Dermis blood vessel endothelial cell (primary cell): ENCODE results near the gene TMEM178B. TPM values are rescaled to one million over a fixed set of nuclear protein-coding genes. Genes with fewer than 3 reads are reported as not detected.

Experiments
- DNase-seq: peaks from one replicate; pipeline ENCODE4 v3.0.0; 2010
- total RNA-seq: library from RNA; depleted of rRNA; stranded (reverse); fragments of >200 nt; gene quantifications from 2 replicates; pipeline ENCODE4 v1.2.3, GENCODE V29; 2014

Gene TMEM178B
- total RNA-seq, 1 donor from 2014 or later, result 0.34 TPM

DNA sequence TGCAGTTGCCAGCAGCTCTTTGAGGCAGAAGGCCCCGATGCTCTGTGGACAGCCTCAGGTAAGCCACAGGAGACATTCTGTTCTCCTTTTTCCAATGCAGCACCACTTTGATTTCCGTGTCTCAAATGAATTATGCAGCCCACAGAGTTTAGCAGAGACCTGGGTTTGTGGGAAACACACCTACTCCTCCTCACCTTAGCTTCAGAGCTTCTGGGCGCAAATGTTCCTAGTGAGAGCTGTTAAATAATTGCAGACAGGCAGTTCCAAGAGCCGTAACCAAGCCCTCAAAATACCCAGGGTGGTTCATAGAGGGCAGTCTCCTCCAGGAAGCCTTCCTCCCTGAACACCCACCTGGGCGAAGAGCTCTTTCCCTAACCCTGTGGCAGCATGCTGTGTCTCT is 408.1 kb downstream of the TMEM178B start:
- DNase-seq, result no peak

GRCh38 chr7:141483044-141483443 is 409.2 kb downstream of the TMEM178B start:
- DNase-seq, result no peak

- DNase-seq, result no peak
Measured at GRCh38 chr7:141484907-141485306, 411.0 kb downstream of the TMEM178B start.

GRCh38 chr7:141486959-141487358 is 413.1 kb downstream of the TMEM178B start:
- no peak for DNase-seq

- no peak for DNase-seq
Measured at GRCh38 chr7:141490474-141490873, 416.6 kb downstream of the TMEM178B start.

DNA sequence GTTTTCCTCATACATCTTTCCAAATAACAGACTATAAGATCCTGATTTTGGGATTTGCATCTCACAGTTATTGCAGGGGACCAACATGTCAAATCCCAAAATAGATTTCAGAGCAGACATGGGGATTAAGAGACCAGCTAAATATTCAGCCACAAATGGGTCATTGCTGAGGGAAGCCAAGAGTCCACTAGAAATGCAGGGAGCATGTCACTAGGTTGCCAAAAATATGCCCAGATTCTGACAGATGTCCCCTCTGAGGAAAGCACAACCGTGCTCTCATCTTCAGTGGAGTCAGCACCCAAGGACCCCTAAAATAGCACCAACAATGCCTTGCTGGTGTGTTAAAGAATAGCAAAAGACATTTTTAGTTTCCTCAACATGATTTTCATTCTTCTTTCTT is 421.2 kb downstream of the TMEM178B start:
- no peak for DNase-seq

DNA sequence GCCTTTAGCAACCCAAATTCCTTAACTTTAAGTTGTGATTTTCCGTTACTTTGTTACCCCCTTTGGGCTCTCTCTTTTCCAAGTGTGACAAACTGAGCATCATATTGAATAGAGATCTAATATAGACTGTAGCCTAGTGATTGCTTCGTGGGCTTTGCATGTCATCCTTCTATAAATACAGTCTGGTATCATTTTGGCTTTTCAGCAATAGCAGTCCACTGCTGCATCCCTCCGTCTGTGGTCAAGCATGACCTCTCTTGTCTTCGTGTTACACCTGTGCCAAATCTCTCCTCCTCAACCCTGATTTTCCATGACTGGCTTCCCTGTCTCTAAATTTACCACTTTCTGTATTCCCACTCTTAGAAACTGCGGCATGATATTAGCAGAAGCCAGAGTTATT is 423.5 kb downstream of the TMEM178B start:
- no peak for DNase-seq

DNA sequence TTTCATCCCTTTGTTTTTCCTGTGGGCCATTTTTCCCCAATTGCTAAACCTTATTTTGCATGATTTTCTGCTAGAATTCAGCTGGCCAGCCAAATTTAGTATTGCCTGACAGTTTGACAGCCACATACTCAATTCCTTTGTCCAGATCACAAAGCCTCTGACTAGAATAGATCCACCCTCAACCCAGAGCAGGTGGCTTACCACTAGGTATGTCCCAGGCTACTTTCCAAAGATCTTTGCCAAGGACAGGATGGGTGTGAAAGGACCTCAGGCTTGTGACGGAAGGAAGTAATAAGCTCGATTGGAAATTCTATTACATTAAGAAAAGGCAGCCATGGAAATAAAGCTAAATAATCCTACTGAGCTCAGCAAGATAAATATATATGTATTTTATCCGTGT is 426.7 kb downstream of the TMEM178B start:
- no peak for DNase-seq

- no peak for DNase-seq
Measured at GRCh38 chr7:141501451-141501850, 427.6 kb downstream of the TMEM178B start.

GRCh38 chr7:141511316-141511675 is 437.4 kb downstream of the TMEM178B start:
- DNase-seq, result no peak

GRCh38 chr7:141511676-141512396 is 438.0 kb downstream of the TMEM178B start:
- no peak for DNase-seq

DNA sequence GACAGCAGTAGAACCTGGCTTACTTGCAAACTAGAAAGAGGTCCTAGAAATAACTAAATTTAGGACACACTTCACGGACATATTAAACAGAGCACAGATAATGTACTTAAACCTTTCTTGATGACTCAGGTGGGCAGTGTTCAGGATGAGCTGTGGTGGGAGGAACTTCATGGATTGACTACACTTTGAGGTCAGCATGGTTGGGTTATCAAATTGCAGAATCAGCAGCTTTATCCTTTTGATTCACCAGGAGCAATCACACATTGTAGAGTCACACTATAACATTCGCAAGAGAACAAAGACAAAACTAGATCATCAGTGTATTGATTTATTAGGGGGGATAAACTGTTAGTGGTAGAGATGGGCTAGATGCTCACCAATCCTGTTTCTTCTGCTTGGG is 438.7 kb downstream of the TMEM178B start:
- DNase-seq, result no peak

- no peak for DNase-seq
Measured at GRCh38 chr7:141513720-141514119, 439.9 kb downstream of the TMEM178B start.

GRCh38 chr7:141515941-141516340 is 442.1 kb downstream of the TMEM178B start:
- no peak for DNase-seq

GRCh38 chr7:141519623-141520022 is 445.8 kb downstream of the TMEM178B start:
- DNase-seq, result no peak

DNA sequence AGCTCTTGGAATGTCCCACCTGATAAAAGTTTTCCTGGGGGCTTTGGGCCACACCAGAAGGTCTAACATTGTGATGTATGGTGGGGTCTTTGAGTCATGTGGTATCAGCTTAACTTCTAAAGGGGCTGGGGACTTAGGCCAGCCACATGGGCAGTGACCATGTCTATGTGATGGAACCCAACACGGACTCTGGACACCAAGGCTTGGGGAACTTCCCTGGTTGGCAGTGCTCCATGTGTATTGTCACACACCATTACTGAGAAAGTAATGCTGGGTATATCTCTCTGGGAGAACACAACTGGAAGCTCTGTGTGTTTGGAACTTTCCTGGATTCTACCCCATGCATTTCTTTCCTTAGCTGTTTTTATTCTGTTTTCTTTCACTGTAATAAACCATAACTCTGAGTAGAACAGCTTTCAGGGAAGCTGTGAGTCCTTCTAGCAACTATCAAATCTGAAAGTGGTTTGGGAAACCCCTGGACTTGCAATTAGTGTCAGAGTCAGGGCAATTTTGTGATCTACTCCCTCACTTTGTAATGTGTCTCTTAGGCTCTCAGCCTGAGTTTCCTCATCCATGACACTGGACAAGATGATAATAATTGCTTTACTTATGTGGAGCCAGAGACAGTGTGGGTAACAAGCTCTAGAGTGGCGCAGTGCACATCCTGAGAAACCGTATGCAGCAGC is 448.9 kb downstream of the TMEM178B start:
- DNase-seq, result no peak

DNA sequence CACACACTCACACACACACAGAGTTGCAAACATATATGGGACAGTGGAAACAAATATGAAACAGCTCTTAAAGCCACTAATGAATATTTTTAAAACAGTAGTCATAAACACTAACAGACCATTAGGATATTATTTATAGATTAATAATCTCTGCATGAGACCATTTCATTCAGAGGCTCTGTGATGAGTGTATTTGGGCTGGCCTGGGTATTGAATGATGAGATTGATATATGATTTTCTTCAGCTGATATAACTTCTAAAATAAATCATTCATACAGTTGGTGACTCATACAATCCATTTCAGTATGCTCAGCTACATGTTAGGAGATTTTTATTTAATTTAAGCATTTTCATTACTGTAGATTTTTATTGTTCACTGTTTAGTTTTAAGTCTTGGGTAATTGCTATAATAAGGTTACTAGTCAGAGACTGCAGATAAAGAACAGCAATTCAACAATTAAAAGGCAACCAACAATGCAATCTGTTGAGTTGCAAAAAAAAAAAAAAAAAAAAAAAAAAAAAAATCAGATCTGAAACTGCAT is 452.2 kb downstream of the TMEM178B start:
- DNase-seq, result no peak

DNA sequence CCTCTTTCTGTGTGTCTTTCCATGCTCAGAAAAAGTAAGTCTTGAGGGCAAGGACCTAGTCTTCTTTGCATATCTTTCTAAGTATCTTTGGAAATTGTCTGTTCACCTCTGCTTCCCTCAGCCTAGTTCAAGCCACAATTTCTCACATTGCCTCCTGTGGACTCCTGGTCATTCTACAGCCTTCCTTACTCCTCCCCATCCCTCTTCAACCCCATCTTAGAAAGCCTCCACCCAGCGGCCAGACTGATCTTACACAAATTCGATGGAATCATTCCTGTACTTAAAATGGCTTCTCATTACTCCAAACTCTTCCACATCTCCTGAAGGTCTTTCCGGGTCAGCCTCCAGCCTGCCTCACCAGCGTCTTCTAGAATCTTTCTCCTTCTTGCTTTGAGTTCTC is 453.2 kb downstream of the TMEM178B start:
- DNase-seq, result no peak

DNA sequence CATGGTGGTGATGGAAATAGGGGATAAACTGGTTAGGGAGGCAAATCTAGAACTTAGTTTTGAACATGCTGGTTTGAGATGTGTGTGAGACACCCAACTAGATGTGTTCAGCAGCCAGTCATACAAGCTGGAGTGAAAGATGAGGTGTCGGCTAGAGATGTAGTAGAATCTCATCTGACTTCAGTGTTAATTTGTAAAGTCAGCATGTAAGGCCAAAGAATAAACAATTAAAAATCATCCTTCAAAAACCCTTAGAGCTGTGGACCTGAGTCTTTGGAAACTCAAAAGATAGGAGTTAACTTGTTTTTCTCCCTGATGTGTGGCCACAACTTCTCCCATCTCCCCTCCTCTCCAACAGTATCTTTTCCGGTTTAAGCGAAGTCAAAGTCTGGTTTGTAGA is 454.5 kb downstream of the TMEM178B start:
- no peak for DNase-seq

Other genes with a start within 250 kb of the TMEM178B start
- 23.8 and 25.0 TPM in 2 replicates for gene BRAF, start 149.1 kb upstream of the TMEM178B start, total RNA-seq
- 15.1 and 17.0 TPM in 2 replicates for gene MRPS33, start 59.1 kb upstream of the TMEM178B start, total RNA-seq